ENCODE data around the gene KIF2C.

DNA sequence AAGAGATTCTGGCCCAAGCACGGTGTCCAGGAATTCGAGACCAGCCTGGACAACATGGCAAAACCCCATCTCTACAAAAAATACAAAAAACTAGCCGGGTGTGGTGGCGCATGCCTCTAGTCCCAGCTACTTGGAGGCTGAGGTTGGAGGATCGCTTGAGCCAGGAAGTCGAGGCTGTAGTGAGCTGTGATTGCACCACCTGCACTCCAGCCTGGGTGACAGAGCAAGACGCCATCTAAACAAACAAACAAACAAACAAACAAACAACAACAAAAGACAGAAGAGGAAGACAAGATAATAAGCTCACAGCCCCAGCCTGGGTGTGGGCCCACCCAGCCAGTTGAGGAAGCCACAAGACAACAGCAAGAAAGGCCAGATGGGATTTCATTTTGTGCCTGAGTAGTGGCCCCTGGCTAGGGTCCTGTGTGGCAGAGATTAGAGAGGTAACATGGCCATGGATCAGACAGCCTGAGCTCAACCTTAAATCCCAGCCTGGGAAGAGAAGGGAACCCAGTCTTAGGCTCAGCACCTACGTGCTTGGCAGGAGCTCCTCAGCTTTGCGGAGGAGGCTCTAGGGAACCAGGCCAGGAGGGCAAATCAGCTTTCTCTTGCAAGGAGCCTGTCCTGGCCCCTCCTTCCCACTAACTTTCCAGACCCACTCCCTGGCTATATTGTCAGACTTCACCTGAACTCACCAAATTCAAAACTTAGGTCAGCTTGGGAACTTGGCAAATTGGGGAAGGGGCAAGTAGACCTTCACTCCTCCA lies 53.3 kb downstream of the KIF2C start:
- TF ChIP-seq CTCF (IDR thresholded peaks at IDR 0.05) (no peak), POLR2A (IDR thresholded peaks at IDR 0.05) (no peak), POLR2AphosphoS5 (IDR thresholded peaks at IDR 0.05) (no peak)

All from suprapubic skin (tissue), 4 donors.